Uterus (tissue), 2 donors: Measurements from ENCODE around the gene TARBP2.

Source experiments
- POLR2A ChIP-seq, 2 donors: fragments of 450-650 bp; IDR thresholded peaks; one replicate each; pipeline ENCODE4 v1.6.1; 2016; ENCODE audit warnings: antibody characterized with exemption in 2 of 2, mild to moderate bottlenecking in 1 of 2, moderate library complexity in 1 of 2
- TF ChIP-seq, protein P1 (sequence below), 4 experiments: fragments of 200-600 bp in 2 of 4; fragments of 450-650 bp in 2 of 4; sonication (generic) in 2 of 4; IDR thresholded peaks; one replicate each; pipeline ENCODE4 v1.5.1; 2016 to 2019; ENCODE audit warnings: antibody characterized with exemption in 4 of 4, mild to moderate bottlenecking in 2 of 4, moderate library complexity in 1 of 4

DNA sequence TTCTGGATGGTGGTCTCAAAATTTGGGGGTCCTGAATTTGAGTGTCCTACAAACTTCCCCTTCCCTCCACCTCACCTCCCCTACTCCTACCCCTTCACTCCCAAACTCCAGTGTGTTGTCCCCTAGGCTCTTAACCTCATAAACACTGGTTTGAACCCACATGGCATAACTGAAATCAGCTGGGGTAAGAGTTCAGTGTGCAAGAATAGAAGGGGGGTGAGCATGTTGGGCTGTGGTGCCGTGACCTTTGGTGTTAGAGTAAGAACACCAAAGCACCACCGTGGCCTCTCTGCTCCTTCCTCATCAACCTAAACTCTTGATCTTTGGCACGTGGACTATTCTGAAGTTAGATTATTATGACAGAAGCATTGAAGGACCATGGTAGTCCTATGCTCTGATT lies 38.1 kb upstream of the TARBP2 start:
- TF ChIP-seq, protein P1, sequence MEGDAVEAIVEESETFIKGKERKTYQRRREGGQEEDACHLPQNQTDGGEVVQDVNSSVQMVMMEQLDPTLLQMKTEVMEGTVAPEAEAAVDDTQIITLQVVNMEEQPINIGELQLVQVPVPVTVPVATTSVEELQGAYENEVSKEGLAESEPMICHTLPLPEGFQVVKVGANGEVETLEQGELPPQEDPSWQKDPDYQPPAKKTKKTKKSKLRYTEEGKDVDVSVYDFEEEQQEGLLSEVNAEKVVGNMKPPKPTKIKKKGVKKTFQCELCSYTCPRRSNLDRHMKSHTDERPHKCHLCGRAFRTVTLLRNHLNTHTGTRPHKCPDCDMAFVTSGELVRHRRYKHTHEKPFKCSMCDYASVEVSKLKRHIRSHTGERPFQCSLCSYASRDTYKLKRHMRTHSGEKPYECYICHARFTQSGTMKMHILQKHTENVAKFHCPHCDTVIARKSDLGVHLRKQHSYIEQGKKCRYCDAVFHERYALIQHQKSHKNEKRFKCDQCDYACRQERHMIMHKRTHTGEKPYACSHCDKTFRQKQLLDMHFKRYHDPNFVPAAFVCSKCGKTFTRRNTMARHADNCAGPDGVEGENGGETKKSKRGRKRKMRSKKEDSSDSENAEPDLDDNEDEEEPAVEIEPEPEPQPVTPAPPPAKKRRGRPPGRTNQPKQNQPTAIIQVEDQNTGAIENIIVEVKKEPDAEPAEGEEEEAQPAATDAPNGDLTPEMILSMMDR (IDR thresholded peaks at IDR 0.05), result no peak
- TF ChIP-seq POLR2A (IDR thresholded peaks at IDR 0.05), result no peak
